Panc1 (cell line): ENCODE measurements around the gene EFR3B.

ENCODE experiments used
- CTCF ChIP-seq: fragments of 450-650 bp; IDR thresholded peaks from 2 replicates; pipeline ENCODE4 v1.5.1; 2017; ENCODE audit warnings: mild to moderate bottlenecking
- POLR2AphosphoS5 ChIP-seq: IDR thresholded peaks from 2 replicates; pipeline ENCODE4 v1.6.1; 2012; ENCODE audit warnings: mild to moderate bottlenecking, low read depth, low read length, moderate library complexity
- REST ChIP-seq, 2 experiments: IDR thresholded peaks; 2 replicates each; pipeline ENCODE4 v1.6.1; 2011 to 2012; ENCODE audit warnings: low read depth in 2 of 2, control low read depth in 1 of 2, low read length in 1 of 2, mild to moderate bottlenecking in 1 of 2, moderate library complexity in 1 of 2; ENCODE audit not compliant: insufficient read depth in 1 of 2

- no peak for TF ChIP-seq CTCF
- TF ChIP-seq REST (IDR thresholded peaks at IDR 0.05; ENCODE audit: insufficient read depth in 1 of 2, low read depth in 2 of 2, low read length in 1 of 2), result no peak
- no peak for TF ChIP-seq POLR2AphosphoS5
Observed at GRCh38 chr2:24993406-24994145, 48.3 kb upstream of the EFR3B start.
